ENCODE measurements around the gene HSD17B2.

- no peak for TF ChIP-seq CTCF (IDR thresholded peaks at IDR 0.05)
- TF ChIP-seq EP300 (IDR thresholded peaks at IDR 0.05), result no peak
Measured at GRCh38 chr16:82037251-82037650, 2.2 kb downstream of the HSD17B2 start.
